ENCODE measurements around the gene PCGF6. TPM values are rescaled to one million over a fixed set of nuclear protein-coding genes. Genes with fewer than 3 reads are reported as not detected.
A peak's percentile ranks its signal among the peaks of the same experiment; 100 is the strongest.

The PCGF6 gene
- polyA plus RNA-seq, 1 of the 3 experiments (the other 2 are of a cell fraction) = 5.1 TPM

DNA sequence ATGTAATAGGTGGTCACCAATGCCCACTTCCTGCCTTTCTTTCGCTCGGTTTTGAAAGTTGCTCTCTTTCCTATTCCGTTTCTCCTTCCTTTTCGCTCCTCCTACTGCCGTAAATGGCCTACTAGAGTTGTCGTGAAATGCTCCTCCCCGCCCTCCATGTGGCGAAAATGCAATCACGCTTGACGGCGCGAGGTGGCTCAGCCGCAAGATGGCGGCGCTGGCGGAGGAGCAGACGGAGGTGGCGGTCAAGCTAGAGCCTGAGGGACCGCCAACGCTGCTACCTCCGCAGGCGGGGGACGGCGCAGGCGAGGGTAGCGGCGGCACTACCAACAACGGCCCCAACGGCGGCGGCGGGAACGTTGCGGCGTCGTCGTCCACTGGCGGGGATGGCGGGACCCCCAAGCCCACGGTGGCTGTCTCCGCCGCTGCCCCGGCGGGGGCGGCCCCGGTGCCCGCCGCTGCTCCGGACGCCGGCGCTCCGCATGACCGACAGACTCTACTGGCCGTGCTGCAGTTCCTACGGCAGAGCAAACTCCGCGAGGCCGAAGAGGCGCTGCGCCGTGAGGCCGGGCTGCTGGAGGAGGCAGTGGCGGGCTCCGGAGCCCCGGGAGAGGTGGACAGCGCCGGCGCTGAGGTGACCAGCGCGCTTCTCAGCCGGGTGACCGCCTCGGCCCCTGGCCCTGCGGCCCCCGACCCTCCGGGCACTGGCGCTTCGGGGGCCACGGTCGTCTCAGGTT lies 17.0 kb upstream of the PCGF6 start, which contains the start of gene TAF5:
Gene TAF5, plus strand, starts transcription at position 195 of the 737 bp plus-strand sequence. Its CDS starts 14 bp downstream, at position 209.
- peak within 1 kb of the TSS; percentile 64 to 79 for H3K27ac ChIP-seq (ENCODE audit: low read depth in 2 of 2, low read length in 1 of 2)
- H3K4me2 ChIP-seq = peak within 1 kb of the TSS; percentile 75
- peaks cover 0 to 3% of the 10 kb centered on the region in 2 experiments; a peak in 1 of 4 replicates for H3K4me1 ChIP-seq (ENCODE audit: control insufficient read depth in 1 of 2, insufficient read depth in 2 of 2, low read depth in 1 of 2, low read length in 1 of 2)
- H3F3A ChIP-seq (replicated peaks; ENCODE audit: insufficient read depth) = peaks cover 14% of the 10 kb centered on the region
- ChIA-PET CTCF (interaction anchor here (0.9 to 1.4 kb wide), 3 partner anchors 15 to 28 kb away, joined by 3 to 4 read pairs (median 3); partner anchors contain the start of genes ATP5MK and PCGF6), POLR2A (interaction anchor here (0.5 to 1.8 kb wide), 3 partner anchors 9 to 29 kb away, joined by 3 to 5 read pairs (median 3); partner anchors contain the start of genes ATP5MK and PDCD11)
- peak within 1 kb of the TSS; percentile 97 for H2AFZ ChIP-seq (ENCODE audit: low read depth)
- 1% methylated on average over 23 of the region's 81 CpGs for WGBS (ENCODE audit: low lambda C conversion rate)
- peaks cover 0 to under 1% of the 10 kb centered on the region in 2 experiments for H3K36me3 ChIP-seq (replicated peaks in 1 of 2; ENCODE audit: control insufficient read depth in 1 of 2, insufficient read depth in 2 of 2, low read length in 1 of 2)
- H3K27me3 ChIP-seq (ENCODE audit: insufficient read depth) = no peaks in the 10 kb centered on the region
- DNase-seq = peak; percentile 91
- no peaks in the 10 kb centered on the region for H3K9me3 ChIP-seq
- H3K79me2 ChIP-seq (ENCODE audit: insufficient read depth) = peaks cover 37% of the 10 kb centered on the region
- H3K9ac ChIP-seq = peak within 1 kb of the TSS; percentile 72
- H4K20me1 ChIP-seq (ENCODE audit: insufficient read depth) = no peaks in the 10 kb centered on the region
- no peaks in the 10 kb centered on the region for H3K9me2 ChIP-seq
- peak within 1 kb of the TSS; percentile 69 to 90 for H3K4me3 ChIP-seq (ENCODE audit: low read depth in 2 of 2, low read length in 1 of 2)
- TF ChIP-seq, protein P1, sequence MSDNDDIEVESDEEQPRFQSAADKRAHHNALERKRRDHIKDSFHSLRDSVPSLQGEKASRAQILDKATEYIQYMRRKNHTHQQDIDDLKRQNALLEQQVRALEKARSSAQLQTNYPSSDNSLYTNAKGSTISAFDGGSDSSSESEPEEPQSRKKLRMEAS (IDR thresholded peaks at IDR 0.05; ENCODE audit: low read depth) = peak; percentile 84
- peak; percentile 96 for TF ChIP-seq POLR2AphosphoS5 (IDR thresholded peaks at IDR 0.05; ENCODE audit: low read depth, low read length)
- peak; percentile 59; the same call in 1 of the 2 replicates for TF ChIP-seq FOXJ3 (CRISPR knock-in tag; IDR thresholded peaks at IDR 0.05)
- TF ChIP-seq, protein P2, sequence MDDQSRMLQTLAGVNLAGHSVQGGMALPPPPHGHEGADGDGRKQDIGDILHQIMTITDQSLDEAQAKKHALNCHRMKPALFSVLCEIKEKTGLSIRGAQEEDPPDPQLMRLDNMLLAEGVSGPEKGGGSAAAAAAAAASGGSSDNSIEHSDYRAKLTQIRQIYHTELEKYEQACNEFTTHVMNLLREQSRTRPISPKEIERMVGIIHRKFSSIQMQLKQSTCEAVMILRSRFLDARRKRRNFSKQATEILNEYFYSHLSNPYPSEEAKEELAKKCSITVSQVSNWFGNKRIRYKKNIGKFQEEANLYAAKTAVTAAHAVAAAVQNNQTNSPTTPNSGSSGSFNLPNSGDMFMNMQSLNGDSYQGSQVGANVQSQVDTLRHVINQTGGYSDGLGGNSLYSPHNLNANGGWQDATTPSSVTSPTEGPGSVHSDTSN (IDR thresholded peaks at IDR 0.05) = no peak
- peak; percentile 100 for TF ChIP-seq TAF1 (IDR thresholded peaks at IDR 0.05; ENCODE audit: borderline replicate concordance, low read depth, low read length)
- TF ChIP-seq RXRA (IDR thresholded peaks at IDR 0.05; ENCODE audit: borderline replicate concordance, low read depth) = no peak
- no peak; the same call in 1 of the 2 replicates for TF ChIP-seq RFX5 (IDR thresholded peaks at IDR 0.05; ENCODE audit: low read length)
- no peak for TF ChIP-seq SMC3 (IDR thresholded peaks at IDR 0.05; ENCODE audit: low read depth, low read length)
- no peak for TF ChIP-seq EP300 (IDR thresholded peaks at IDR 0.05; ENCODE audit: borderline replicate concordance in 1 of 2, low read depth in 1 of 2, low read length in 1 of 2)
- TF ChIP-seq RAD21 (IDR thresholded peaks at IDR 0.05; ENCODE audit: low read length) = no peak
- peak; percentile 56; the same call in 1 of the 2 replicates for TF ChIP-seq SIN3A (IDR thresholded peaks at IDR 0.05; ENCODE audit: borderline replicate concordance, low read depth, low read length)
- TF ChIP-seq, protein P3, sequence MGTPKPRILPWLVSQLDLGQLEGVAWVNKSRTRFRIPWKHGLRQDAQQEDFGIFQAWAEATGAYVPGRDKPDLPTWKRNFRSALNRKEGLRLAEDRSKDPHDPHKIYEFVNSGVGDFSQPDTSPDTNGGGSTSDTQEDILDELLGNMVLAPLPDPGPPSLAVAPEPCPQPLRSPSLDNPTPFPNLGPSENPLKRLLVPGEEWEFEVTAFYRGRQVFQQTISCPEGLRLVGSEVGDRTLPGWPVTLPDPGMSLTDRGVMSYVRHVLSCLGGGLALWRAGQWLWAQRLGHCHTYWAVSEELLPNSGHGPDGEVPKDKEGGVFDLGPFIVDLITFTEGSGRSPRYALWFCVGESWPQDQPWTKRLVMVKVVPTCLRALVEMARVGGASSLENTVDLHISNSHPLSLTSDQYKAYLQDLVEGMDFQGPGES (IDR thresholded peaks at IDR 0.05; ENCODE audit: low read depth, low read length) = no peak
- no peak for TF ChIP-seq EZH2phosphoT487 (IDR thresholded peaks at IDR 0.05; ENCODE audit: borderline replicate concordance, low read depth)
- peak; percentile 66 for TF ChIP-seq GABPA (IDR thresholded peaks at IDR 0.05; ENCODE audit: low read depth)
- TF ChIP-seq, protein P4, sequence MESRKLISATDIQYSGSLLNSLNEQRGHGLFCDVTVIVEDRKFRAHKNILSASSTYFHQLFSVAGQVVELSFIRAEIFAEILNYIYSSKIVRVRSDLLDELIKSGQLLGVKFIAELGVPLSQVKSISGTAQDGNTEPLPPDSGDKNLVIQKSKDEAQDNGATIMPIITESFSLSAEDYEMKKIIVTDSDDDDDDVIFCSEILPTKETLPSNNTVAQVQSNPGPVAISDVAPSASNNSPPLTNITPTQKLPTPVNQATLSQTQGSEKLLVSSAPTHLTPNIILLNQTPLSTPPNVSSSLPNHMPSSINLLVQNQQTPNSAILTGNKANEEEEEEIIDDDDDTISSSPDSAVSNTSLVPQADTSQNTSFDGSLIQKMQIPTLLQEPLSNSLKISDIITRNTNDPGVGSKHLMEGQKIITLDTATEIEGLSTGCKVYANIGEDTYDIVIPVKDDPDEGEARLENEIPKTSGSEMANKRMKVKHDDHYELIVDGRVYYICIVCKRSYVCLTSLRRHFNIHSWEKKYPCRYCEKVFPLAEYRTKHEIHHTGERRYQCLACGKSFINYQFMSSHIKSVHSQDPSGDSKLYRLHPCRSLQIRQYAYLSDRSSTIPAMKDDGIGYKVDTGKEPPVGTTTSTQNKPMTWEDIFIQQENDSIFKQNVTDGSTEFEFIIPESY (IDR thresholded peaks at IDR 0.05; ENCODE audit: borderline replicate concordance, low read depth) = no peak
- TF ChIP-seq YY1 (IDR thresholded peaks at IDR 0.05; ENCODE audit: low read depth) = peak; percentile 98
- no peak for TF ChIP-seq NRF1 (IDR thresholded peaks at IDR 0.05; ENCODE audit: low read depth, low read length)
- TF ChIP-seq TCF12 (IDR thresholded peaks at IDR 0.05) = no peak; the same call in 1 of the 2 replicates
- TF ChIP-seq, protein P5, sequence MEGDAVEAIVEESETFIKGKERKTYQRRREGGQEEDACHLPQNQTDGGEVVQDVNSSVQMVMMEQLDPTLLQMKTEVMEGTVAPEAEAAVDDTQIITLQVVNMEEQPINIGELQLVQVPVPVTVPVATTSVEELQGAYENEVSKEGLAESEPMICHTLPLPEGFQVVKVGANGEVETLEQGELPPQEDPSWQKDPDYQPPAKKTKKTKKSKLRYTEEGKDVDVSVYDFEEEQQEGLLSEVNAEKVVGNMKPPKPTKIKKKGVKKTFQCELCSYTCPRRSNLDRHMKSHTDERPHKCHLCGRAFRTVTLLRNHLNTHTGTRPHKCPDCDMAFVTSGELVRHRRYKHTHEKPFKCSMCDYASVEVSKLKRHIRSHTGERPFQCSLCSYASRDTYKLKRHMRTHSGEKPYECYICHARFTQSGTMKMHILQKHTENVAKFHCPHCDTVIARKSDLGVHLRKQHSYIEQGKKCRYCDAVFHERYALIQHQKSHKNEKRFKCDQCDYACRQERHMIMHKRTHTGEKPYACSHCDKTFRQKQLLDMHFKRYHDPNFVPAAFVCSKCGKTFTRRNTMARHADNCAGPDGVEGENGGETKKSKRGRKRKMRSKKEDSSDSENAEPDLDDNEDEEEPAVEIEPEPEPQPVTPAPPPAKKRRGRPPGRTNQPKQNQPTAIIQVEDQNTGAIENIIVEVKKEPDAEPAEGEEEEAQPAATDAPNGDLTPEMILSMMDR (IDR thresholded peaks at IDR 0.05) = no peak
- no peak for TF ChIP-seq CHD2 (IDR thresholded peaks at IDR 0.05; ENCODE audit: low read length, partially characterized antibody)
- peak; percentile 78 for TF ChIP-seq MXI1 (IDR thresholded peaks at IDR 0.05; ENCODE audit: low read depth, low read length)
- TF ChIP-seq, protein P6, sequence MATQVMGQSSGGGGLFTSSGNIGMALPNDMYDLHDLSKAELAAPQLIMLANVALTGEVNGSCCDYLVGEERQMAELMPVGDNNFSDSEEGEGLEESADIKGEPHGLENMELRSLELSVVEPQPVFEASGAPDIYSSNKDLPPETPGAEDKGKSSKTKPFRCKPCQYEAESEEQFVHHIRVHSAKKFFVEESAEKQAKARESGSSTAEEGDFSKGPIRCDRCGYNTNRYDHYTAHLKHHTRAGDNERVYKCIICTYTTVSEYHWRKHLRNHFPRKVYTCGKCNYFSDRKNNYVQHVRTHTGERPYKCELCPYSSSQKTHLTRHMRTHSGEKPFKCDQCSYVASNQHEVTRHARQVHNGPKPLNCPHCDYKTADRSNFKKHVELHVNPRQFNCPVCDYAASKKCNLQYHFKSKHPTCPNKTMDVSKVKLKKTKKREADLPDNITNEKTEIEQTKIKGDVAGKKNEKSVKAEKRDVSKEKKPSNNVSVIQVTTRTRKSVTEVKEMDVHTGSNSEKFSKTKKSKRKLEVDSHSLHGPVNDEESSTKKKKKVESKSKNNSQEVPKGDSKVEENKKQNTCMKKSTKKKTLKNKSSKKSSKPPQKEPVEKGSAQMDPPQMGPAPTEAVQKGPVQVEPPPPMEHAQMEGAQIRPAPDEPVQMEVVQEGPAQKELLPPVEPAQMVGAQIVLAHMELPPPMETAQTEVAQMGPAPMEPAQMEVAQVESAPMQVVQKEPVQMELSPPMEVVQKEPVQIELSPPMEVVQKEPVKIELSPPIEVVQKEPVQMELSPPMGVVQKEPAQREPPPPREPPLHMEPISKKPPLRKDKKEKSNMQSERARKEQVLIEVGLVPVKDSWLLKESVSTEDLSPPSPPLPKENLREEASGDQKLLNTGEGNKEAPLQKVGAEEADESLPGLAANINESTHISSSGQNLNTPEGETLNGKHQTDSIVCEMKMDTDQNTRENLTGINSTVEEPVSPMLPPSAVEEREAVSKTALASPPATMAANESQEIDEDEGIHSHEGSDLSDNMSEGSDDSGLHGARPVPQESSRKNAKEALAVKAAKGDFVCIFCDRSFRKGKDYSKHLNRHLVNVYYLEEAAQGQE (IDR thresholded peaks at IDR 0.05; ENCODE audit: low read depth, low read length) = peak; percentile 86

Data from SK-N-SH (cell line).